PFSK-1 (cell line): ENCODE data around the gene OGFR.

ENCODE experiments used
- FOXP2 ChIP-seq: optimal IDR thresholded peaks from 2 replicates; pipeline ENCODE3; 2011; ENCODE audit warnings: borderline replicate concordance, control low read depth, inconsistent platforms; ENCODE audit not compliant: insufficient read depth; ENCODE audit errors: extremely low read length, extremely low read depth
- POLR2AphosphoS5 ChIP-seq: IDR thresholded peaks from 2 replicates; pipeline ENCODE4 v1.6.1; 2012; ENCODE audit warnings: low read depth, mild to moderate bottlenecking, control low read depth, low read length, moderate library complexity
- SIN3A ChIP-seq: IDR thresholded peaks from 2 replicates; pipeline ENCODE4 v1.6.1; 2012; ENCODE audit warnings: mild to moderate bottlenecking, low read length, moderate library complexity, borderline replicate concordance; ENCODE audit not compliant: insufficient read depth
- TAF1 ChIP-seq: IDR thresholded peaks from 2 replicates; pipeline ENCODE4 v1.6.1; 2012; ENCODE audit warnings: low read length, control low read depth, borderline replicate concordance; ENCODE audit not compliant: insufficient read depth
- TF ChIP-seq, protein P1 (sequence below), 2 experiments: IDR thresholded peaks; 2 replicates each; pipeline versions ENCODE4 v1.6.1 to v1.8.0; 2011 to 2012; ENCODE audit warnings: low read depth in 2 of 2, low read length in 2 of 2, control low read depth in 1 of 2, inconsistent platforms in 1 of 2, mild to moderate bottlenecking in 1 of 2, moderate library complexity in 1 of 2; ENCODE audit not compliant: insufficient read depth in 1 of 2

The OGFR gene

GRCh38 chr20:62817975-62818591 lies 13.4 kb downstream of the OGFR start:
- TF ChIP-seq POLR2AphosphoS5 (no peak), TAF1 (no peak), SIN3A (no peak), FOXP2 (no peak)
- TF ChIP-seq, protein P1, sequence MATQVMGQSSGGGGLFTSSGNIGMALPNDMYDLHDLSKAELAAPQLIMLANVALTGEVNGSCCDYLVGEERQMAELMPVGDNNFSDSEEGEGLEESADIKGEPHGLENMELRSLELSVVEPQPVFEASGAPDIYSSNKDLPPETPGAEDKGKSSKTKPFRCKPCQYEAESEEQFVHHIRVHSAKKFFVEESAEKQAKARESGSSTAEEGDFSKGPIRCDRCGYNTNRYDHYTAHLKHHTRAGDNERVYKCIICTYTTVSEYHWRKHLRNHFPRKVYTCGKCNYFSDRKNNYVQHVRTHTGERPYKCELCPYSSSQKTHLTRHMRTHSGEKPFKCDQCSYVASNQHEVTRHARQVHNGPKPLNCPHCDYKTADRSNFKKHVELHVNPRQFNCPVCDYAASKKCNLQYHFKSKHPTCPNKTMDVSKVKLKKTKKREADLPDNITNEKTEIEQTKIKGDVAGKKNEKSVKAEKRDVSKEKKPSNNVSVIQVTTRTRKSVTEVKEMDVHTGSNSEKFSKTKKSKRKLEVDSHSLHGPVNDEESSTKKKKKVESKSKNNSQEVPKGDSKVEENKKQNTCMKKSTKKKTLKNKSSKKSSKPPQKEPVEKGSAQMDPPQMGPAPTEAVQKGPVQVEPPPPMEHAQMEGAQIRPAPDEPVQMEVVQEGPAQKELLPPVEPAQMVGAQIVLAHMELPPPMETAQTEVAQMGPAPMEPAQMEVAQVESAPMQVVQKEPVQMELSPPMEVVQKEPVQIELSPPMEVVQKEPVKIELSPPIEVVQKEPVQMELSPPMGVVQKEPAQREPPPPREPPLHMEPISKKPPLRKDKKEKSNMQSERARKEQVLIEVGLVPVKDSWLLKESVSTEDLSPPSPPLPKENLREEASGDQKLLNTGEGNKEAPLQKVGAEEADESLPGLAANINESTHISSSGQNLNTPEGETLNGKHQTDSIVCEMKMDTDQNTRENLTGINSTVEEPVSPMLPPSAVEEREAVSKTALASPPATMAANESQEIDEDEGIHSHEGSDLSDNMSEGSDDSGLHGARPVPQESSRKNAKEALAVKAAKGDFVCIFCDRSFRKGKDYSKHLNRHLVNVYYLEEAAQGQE (IDR thresholded peaks at IDR 0.05; ENCODE audit: insufficient read depth in 1 of 2, low read depth in 2 of 2, low read length in 2 of 2): no peak

GRCh38 chr20:62818592-62819493 lies 14.2 kb downstream of the OGFR start:
- TF ChIP-seq POLR2AphosphoS5: no peak
- TF ChIP-seq, protein P1 (IDR thresholded peaks at IDR 0.05; ENCODE audit: insufficient read depth in 1 of 2, low read depth in 2 of 2, low read length in 2 of 2): no peak
- TF ChIP-seq FOXP2: peak; percentile 9
- no peak for TF ChIP-seq SIN3A
- TF ChIP-seq TAF1: no peak

DNA sequence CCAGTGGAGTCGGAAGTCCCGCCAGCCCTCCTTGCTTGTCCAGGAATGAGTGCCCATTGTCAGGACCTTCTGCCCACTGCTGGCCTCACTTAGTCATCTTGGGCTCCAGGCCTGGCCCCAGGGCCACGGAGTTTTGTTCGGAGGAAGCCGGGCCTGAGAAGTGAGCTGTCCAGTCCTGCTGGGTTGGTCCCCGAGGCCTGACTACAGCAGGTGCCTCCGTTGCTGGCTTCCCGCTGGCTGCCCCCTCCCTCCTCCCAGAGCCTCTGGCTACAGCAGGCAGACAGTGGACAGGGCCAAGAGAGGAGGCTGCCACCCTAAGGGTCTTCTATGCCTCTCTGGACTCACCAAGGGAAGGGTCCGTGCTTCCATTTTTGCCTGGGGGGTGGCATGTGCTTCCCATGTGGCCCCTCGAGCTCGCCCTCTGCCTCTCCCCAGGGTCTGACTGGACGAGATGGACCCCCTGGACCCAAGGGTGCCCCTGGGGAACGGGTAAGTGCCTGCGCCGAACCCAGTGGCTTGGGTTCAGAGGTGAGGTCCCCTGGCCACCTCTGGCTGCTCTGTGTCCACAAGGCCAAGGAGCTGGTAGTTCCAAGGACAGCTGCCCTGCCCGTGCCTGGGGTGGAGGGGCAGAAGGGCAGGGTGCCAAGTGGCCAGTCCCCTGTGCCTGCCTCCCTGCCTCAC lies 15.0 kb downstream of the OGFR start:
- TF ChIP-seq FOXP2 (no peak), SIN3A (no peak), TAF1 (no peak), POLR2AphosphoS5 (no peak)
- TF ChIP-seq, protein P1 (IDR thresholded peaks at IDR 0.05; ENCODE audit: insufficient read depth in 1 of 2, low read depth in 2 of 2, low read length in 2 of 2): peak; percentile 68 to 70; a peak in 2 of 4 replicates

GRCh38 chr20:62820208-62820961 lies 15.8 kb downstream of the OGFR start:
- no peak for TF ChIP-seq POLR2AphosphoS5
- TF ChIP-seq SIN3A: no peak
- no peak for TF ChIP-seq TAF1
- TF ChIP-seq FOXP2: no peak
- TF ChIP-seq, protein P1 (IDR thresholded peaks at IDR 0.05; ENCODE audit: insufficient read depth in 1 of 2, low read depth in 2 of 2, low read length in 2 of 2): no peak
